HG03095 (cell line): Measurements from ENCODE around the gene TYMP.

ENCODE experiments used
- ATAC-seq: cut with Tn5 transposase; IDR thresholded peaks from one replicate; pipeline ENCODE4 v1.9.1; 2021; ENCODE audit warnings: moderate library complexity; ENCODE audit not compliant: unreplicated experiment

TYMP gene

GRCh38 chr22:50485221-50486131, 44.3 kb downstream of the TYMP start:
- ATAC-seq: no peak

- ATAC-seq: no peak
Measured at GRCh38 chr22:50483977-50484853, 45.6 kb downstream of the TYMP start.

DNA sequence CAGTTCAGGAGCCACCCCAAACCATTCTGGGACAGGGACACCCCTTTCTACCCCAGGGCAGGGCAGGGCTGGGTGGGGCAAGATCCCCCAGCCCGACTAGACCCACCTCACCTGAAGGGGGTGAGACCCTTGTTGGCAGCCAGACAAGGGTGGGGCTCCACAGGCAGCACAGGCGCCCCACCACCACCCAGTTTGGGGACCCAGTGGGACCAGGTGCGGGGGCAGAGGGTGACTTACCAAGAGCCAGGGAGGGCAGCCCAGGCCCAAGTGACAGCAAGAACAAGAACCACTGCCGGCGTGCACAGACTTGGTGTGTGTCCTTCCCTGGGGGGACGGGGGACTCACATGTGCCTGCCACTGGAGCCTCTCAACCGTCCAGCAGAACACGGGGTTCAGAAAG, 46.3 kb downstream of the TYMP start:
- ATAC-seq: no peak

DNA sequence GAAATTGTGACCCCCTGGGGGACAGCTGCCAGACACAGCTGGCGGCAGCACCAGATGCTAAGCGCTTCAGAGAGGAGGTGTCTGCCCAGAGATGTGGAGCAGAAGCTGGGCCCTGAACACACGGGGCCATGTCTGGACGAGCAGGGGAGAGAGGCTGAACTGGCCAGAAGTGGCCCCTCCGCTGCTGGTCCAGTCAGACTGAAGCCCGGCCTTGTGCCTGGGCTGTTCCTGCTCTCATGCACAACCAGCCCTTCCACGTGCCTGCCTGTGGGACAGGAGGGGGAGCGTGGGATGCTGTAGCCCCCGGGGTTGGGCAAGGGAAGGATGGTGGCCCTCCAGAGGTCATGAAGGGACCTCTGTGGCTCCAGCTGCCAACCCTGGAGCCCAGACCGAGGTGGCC, 46.7 kb downstream of the TYMP start:
- no peak for ATAC-seq

DNA sequence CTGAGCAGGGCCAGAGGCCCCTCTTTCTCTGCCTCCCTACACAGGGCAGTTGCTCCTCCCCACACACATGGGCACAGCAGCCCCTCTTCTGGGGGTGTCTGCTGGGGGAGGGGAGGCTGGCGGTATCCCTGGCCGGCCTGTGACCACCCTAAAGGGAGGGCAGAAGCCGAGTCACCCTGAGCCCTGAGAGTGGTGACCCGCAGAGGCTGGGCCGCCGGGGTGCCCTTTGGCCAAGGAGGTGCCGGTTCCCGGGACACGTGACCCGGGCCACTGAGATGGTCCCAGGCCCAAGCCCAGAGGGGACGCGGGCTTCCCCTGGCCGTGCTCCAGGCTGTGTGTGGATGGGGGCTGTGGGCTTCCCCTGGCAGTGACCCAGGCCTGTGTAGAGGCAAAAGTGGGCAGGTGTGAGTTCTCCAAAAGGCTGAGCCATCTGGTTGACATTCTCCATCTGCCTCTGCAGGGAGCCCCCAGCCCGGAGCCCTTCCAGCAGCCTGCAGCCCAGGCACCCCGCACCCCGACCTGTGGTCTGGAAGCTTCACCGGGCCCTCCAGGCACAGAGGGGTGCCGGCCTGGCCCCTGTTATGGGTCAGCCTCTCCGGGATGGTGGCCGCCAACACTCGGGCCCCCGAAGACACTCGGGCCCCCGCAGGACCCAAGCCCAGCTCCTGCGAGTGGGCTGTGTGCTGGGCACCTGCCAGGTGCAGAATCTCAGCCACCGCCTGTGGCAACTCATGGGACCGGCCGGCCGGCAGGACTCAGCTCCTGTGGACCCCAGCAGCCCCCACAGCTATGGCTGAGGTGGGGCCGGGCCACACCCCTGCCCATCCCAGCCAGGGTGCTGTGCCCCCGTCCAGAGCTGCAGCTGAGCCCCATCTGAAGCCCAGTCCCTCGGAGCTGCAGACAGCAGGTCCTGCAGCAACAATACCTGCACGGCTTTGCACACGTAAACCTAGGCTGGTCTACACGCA, 47.4 kb downstream of the TYMP start:
- no peak for ATAC-seq

DNA sequence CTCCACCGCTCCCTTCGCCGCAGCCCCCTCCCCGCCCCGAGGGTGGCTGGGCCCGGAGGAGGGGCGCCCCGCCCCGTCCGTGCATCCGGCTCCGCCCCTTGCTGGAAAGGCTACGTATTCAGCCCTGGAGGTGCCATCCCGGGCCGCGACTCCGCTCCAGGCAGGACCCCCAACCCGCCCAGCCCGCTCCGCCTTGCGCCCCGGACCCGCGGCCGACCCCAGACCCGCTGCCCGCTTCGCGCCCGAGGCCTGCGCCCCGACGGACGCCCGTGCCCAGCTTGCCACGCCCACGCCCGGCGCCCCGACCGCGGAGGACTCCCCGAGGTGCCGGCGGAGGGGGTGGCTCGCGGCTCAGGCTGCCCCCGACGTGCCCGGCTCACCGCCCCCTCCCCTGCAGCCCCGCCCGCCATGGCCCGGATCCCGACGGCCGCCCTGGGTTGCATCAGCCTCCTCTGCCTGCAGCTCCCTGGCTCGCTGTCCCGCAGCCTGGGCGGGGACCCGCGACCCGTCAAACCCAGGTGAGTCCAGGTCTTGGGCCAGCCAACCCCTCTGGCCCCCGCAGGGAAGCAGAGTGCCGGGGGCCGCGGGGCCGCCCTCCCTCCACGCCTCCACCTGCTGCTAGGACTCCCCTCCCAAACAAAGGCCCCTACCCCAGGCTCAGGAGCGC, 48.2 kb downstream of the TYMP start, which contains the start of gene ADM2:
TSS of gene ADM2 (plus strand) at position 104 of the 667 bp plus-strand sequence. CDS start at position 409, 305 bp downstream.
- no peak for ATAC-seq

GRCh38 chr22:50481045-50481439, 48.8 kb downstream of the TYMP start:
- no peak for ATAC-seq

DNA sequence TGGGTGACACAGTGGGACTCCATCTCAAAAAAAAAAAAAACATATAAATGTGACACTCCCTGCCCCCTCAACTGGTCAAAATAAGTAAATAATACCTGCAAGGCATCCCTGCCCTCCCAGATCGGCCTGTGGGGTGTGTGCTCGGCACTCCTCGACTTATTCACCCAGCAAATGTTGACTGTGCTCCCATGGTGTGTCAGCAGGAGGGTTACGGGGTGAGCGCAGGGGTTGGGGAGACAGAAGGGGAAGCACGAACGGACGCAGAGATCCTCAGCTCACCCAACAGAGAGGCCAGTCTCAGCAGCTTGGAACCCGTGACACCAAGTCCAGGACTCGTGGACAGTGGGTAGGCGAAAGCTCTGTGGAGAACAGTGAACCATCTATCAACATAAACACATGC, 50.1 kb downstream of the TYMP start:
- ATAC-seq: no peak

GRCh38 chr22:50477923-50478322, 51.9 kb downstream of the TYMP start:
- no peak for ATAC-seq

GRCh38 chr22:50476868-50477267, 52.9 kb downstream of the TYMP start:
- ATAC-seq: no peak
